HG03469 (cell line): Measurements from ENCODE around the gene TIGIT.
A peak's percentile ranks its signal among the peaks of the same experiment; 100 is the strongest.
"Not testable (repeated sequence)": the region's sequence is repeated elsewhere in the genome, so short reads cannot be mapped to it uniquely, and the experiment has no call there.

Experiments used
- ATAC-seq: cut with Tn5 transposase; IDR thresholded peaks from one replicate; pipeline ENCODE4 v1.9.1; 2021; ENCODE audit warnings: mild to moderate bottlenecking, moderate library complexity, moderate number of reproducible peaks; ENCODE audit not compliant: unreplicated experiment

The TIGIT gene

DNA sequence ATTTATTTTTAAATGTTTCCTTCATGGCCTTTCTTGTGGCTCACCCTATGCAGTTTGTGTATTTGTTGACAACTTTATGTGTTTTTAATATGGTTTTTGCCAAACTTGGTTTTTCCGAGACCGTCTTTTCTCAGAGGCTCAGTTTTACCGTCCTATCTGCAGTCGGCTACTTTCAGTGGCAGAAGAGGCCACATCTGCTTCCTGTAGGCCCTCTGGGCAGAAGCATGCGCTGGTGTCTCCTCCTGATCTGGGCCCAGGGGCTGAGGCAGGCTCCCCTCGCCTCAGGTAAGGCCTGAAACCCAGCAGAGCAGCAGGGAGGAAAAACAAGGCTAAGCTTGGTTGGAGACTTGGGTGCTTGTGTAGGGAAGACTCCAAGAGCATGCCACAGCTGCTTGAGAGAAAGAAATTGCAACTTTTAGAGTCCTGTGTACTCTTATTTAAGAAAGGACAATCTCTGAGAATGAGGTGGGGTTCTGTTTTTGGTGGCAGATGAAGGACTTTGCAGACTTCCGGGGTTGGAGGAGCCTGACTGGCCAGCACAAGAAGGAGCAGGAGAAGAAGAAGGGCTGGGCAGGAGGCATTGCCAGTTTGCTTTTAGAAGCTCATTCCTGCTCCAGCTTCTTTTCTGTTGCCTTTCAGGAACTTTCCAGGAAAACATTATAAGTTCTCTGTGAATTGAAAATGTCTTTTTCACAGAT lies at the start of gene TIGIT:
TIGIT (plus strand) TSS at position 191 of the 698 bp plus-strand sequence; CDS start at position 225, 34 bp downstream.
- no peak for ATAC-seq

DNA sequence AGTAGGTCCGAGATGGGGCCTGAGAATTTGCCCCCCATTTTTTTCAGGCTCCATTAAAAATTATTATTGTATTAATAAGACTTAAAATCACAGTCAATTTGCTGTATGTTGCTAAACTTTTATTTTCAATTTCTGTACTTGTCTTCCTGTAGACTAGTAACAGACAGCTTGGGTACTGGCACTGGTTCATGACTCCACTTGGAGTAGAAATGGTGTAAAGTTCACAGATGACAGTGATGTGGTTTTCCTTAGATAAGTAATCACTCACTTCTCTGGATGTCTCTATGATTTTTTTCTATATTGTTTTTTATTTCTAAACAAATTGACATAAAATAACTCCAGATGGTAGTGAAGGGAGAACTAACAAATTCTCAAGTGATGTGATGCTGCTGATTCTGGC lies 40.9 kb upstream of the TIGIT start:
- no peak for ATAC-seq

DNA sequence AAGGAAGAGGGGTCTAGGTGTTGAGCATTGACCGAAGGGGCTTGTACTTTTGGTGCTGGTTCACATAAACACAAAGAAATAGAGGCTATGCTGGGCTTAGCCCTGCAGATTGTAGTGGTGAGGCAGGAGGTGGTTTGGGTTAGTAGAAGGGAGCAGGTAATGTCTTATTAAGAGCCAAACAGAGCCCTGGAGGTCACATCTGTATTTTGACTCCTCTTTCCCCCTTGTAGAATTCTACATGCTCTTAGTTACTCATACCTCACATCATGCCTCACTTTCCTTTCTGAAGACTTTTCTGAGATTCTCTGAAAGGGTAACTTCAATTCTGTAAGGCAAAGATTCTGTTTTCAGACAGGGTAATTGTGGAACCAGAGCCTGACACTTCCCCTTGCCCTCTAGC lies 40.3 kb upstream of the TIGIT start:
- no peak for ATAC-seq

DNA sequence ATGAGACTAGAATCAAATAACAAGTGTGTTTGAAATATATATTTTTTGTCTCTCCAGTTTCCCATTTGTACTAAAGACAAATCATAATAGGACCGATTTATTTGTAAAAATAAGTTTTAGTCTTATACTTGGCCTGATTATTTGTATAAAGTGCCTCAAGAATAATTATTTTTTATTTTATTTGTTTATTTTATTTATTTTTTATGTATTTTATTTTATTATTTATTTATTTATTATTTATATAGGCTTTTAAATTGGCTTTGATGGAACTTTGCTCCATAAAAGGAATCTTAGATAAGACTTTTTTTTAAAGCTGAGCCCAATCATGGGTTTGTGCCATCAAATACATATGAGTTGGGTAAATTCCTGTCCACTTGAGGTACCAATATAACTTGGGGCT lies 34.3 kb upstream of the TIGIT start:
- no peak for ATAC-seq

DNA sequence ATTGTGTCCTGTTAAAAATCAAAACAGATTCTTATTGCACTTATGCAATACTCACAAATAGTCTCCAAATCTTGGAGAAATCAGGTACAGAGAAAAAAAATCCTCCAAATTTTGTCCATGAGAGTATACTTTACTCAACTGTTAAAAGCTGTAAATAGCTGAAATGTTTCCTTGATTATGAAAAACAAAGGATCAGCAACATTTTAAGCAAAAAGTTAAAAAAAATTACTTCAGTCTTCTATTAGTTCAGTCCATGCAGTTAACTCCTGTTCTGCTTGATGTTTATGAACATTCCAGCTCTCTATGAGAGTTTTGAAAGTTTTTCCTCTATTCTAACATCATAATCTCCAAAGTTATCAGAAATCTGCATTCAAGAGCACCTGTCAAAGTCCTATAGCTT lies 33.7 kb upstream of the TIGIT start:
- no peak for ATAC-seq

DNA sequence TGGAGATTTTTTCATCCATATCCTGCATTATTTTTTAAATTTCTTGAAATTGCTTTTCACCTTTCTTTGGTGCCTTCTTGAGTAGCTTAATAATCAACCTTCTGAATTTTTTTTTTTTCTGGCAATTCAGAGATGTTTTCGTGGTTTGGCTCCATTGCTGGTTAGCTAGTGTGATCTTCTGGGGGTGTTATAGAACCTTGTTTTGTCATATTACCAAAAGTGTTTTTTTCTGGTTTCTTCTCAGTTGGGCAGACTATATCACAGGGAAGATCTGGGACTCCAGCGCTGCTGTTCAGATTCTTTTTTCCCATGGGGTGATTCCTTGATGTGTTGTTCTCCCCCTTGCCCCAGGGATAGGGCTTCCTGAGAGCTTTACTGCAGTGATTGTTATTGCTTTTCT lies 23.8 kb upstream of the TIGIT start:
- ATAC-seq = no peak

DNA sequence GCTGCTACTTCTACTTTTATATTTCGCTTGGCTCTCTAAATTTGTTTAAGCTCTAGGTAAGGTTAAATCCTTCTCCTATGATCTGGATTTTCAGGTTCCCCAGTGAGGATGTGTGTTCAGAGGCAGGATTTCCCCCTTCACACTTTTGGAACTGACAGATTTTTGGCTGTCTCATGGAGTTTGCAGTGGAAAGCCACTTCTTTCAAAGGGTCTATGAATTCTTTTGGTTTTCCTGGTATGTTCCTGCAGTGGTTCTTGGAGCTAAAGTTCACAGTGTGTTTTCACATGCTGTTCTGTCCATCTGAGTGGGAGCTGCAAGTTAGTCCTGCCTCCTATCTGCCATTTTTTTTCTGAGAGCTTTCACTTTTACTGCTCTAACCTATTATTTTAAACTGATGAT lies 21.6 kb upstream of the TIGIT start:
- no peak for ATAC-seq

DNA sequence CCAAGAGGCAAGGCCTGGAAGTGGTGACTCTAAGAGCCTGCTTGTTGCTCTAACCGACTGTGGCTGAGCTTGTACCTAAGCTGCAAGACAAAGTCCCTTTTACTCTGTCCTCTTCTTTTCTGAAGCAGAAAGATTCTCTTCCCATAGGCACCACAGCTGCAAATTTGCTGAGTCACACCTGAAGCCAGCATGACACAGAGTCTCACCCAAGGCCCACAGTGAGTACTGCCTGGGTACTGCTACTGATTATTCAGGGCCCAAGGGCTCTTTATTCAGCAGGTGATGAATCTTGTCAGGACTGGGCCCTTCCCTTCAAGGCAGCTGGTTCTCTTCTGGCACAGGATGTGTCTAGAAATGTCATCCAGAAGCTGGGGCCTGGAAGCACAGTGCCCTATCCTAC lies 18.9 kb upstream of the TIGIT start:
- no peak for ATAC-seq

DNA sequence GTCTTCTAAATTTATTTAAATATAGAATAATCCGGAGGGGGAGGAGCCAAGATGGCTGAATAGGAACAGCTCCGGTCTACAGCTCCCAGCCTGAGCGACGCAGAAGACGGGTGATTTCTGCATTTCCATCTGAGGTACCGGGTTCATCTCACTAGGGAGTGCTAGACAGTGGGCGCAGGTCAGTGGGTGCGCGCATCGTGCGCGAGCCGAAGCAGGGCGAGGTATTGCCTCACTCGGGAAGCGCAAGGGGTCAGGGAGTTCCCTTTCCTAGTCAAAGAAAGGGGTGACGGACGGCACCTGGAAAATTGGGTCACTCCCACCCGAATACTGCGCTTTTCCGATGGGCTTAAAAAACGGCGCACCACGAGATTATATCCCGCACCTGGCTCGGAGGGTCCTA lies 17.0 kb upstream of the TIGIT start:
- ATAC-seq = not testable (repeated sequence)

DNA sequence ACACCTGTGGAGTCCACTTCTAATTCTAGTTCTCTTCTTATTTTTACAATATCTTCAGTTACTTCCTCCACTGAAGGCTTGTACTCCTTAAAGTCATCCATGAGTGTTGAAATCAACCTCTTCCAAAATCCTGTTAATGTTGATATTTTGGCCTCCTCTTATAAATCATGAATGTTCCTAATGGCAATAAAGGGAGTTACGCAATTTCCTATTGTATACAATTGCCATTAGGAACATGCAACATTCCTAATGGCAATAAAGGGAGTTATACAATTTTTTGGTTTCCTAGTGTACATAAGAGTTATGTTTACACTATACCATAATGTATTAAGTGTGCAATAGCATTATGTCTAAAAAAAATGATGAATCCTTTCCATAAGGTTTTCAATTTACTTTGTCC lies 9.2 kb upstream of the TIGIT start:
- ATAC-seq = no peak

DNA sequence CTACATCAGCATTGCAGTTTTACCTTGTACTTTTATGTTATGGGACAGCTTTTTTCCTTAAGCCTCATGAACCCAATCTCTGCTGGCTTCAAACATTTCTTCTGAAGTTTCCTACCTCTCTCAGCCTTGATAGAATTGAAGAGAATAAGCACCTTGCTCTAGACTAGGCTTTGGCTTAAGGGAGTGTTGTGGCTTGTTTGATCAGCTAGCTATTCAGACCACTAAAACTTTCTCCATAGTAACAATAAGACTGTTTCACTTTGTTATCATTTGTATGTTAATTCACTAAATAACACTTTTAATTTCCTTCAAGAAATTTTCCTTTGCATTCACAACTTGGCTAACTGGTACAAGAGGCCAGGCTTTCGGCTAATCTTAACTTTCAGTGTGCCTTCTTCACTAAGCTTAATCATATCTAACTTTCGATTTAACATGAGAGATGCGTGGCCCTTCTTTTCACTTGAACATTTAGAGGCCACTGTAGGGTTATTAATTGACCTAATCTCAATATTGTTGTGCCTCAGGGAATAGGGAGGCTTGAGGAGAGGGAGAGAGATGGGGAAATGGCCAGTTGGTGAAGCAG lies 8.1 kb upstream of the TIGIT start:
- no peak for ATAC-seq

DNA sequence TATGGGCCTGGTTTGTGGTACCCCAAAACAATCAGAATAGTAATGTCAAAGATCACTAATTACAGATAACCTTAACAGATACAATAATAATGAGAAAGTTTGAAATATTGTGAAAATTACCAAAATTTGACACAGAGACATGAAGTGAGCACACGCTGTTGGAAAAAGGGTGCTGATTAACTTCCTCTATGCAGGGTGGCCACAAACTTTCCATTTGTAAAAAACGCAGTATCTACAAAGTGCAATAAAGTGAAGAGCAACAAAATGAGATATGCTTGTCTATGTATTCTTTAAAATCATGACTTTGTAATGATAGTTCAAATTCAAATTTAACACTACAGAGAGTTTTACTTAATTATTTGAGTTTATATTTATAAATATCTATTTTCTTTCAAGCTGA lies 7.6 kb upstream of the TIGIT start:
- ATAC-seq = no peak

DNA sequence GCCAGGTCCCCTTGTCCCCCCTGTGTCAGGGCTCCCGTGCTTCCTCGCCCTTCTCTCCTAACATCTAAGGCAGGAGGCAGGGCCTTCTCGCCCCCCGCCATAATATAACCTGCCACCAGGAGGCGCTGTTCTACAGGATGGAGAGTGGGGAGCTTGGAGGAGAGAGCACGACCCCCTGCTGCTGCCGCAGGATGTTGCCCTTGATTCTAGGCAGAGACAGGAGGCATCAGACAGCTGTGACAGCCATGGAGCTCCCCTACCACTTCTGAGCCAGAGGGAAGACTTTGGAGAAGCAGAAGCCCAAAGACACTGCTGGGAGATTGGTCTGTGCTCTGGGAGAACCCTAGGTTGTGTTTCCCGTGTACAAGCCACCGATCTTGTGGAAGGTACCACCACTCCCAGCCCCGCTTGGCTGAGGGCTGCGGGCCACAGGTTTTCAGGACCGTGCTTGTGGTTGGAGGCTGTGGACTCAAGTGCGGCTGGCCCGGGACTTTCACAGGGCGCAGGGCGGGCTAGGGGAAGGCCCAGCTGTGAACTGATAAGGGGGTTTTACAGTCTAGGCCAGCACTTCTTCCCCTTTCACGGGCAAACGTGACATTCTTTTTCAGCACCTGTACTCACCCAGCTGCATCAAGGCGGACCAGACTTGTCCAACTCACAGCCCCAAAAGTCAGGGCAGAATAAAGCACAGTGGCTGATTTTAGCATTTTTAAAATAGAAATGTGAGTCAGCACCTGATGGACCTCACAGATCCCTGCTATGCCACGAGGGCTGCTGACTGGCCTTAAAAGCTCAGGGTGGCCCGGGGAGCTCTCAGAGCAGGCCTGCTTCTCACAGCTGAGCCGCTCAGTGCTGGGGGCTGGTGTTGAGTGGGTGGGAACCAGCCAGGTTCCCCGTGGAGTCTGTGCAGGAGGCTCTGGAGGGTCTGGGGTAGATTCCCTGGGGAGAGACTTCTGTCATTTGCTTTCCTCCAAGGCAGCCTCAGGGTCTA lies 2.6 kb upstream of the TIGIT start:
- ATAC-seq = peak; percentile 80

DNA sequence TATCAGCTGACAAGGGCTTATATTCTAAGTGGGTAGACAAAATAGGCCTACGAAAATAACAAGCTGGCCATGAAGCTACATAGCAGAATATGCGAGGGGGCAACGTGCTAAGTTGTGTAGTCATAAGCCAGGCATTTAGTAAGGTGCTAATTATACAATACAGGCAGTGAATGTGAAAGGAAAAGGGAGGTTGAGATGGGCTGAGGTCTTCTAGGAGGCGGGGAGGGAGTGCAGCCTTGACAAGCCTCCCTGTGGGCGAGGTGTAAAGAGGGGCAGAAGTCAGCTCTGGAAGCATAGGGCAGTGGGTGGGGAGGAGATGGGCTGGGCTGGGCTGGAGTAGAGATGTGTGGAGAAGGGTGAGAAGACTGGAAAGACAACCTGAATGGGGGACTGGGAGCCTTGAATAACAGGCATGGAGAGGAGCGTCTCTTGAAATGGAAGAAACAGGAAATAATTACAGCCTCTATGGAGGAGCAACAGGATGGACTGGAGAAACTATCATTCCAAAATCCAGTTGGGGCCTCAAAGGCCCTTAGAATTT lies 1.2 kb downstream of the TIGIT start:
- ATAC-seq = no peak

DNA sequence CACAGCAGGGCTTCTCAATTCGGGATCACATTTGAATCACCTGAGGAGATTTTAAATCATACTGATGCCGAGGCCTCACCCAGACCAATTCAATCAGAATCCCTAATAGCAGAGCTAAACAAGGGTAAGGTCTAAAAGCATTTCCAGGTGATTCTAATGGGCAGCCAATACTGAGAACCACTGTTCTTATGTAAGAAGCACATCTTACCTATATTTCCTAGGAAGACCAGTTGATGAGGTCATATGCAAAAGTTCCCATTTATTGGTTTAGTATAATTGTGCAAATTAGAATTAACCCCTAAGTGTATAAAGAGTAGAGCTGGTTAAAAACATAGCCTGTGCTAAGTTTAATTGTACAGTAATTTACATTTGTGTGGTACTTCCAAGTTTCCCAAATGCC lies 2.1 kb downstream of the TIGIT start:
- ATAC-seq = no peak

DNA sequence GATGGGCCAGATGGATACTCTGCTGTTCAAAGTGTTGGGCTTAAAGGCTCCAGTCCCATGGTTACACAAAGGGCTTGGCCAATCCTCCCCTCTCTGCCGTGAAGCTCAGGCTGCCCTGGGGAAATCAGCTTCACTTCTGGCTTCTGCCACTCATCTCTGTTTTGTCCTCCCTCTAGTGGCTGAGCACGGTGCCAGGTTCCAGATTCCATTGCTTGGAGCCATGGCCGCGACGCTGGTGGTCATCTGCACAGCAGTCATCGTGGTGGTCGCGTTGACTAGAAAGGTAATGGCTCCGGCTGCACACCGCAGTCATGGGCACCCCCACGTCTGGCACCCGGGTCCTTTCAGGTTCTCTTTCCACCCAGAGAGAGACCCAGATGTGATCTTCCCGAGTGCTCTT lies 5.6 kb downstream of the TIGIT start:
- ATAC-seq = no peak

DNA sequence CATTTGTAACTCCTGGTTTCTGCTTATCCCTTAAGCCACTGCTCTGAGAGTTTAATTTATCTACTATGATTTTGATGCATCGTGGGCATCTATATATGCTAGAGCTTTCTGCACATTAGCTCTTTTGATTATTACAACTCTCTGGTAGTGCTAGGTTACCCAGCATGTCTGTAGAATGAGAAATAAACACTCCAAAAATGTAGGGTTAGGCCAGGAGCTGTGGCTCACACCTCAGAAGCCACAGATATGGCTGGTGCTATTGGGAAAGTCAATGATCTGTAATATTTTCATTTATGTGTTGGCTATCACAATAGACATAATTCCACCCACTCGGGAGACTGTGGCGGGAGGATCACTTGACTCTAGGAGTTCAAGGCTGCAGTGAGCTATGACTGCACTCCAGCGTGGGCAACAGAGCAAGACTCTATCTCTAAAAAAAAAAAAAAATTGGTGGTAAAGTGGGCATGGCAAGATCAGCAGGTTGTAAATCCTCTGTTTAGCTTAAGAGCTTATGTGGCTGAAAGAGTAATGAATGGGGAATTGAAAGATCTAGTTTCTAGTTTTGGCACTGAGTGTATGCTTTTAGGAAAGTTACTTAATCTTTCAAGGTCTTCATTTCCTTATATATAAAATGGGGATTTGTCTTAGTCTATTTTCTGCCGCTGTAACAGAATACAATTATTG lies 6.3 kb downstream of the TIGIT start:
- peak; percentile 72 for ATAC-seq

DNA sequence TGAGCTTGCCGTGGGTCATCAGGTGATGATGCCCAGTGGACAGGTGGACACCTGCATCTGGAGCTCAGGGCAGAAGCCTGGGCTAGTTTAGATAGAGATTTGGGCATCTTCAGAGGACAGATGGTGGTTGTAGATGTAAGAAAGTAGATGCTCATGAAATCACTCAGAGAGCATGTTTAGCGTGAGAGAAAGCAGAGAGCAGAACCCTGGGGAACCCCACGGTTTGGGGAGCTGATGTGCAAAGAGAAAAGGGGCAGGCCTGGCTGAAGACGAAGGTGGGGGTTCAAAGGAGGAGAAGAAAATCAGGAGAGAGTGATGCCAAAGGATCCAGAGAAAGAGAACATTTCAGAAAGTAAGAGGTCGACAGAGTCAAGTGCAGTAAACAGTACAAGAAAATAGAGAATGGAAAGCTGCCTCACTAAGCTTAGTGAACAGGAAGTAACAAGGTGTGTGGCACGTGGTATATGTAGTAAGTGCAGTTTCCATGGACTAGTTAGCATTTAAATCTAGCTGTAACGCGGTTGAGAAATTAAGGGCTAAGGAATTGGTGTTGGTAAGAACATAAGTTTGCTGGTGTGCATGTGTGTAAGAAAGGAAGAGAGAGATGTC lies 13.5 kb downstream of the TIGIT start:
- peak; percentile 59 for ATAC-seq

DNA sequence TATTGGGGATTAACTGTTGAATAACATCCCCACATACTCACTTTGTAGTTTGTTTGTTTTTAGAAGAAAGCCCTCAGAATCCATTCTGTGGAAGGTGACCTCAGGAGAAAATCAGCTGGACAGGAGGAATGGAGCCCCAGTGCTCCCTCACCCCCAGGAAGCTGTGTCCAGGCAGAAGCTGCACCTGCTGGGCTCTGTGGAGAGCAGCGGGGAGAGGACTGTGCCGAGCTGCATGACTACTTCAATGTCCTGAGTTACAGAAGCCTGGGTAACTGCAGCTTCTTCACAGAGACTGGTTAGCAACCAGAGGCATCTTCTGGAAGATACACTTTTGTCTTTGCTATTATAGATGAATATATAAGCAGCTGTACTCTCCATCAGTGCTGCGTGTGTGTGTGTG lies 14.0 kb downstream of the TIGIT start:
- no peak for ATAC-seq

DNA sequence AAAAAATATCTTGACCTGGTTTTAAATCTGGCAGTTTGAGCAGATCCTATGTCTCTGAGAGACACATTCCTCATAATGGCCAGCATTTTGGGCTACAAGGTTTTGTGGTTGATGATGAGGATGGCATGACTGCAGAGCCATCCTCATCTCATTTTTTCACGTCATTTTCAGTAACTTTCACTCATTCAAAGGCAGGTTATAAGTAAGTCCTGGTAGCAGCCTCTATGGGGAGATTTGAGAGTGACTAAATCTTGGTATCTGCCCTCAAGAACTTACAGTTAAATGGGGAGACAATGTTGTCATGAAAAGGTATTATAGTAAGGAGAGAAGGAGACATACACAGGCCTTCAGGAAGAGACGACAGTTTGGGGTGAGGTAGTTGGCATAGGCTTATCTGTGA lies 14.5 kb downstream of the TIGIT start:
- ATAC-seq = no peak
